IPS-NIHi7 (cell line): ENCODE data around the gene CARD8.

Source experiments
- DNase-seq: peaks from one replicate; pipeline ENCODE4 v3.0.0; 2012; ENCODE audit warnings: mixed read lengths; ENCODE audit errors: extremely low spot score

CARD8 gene

DNA sequence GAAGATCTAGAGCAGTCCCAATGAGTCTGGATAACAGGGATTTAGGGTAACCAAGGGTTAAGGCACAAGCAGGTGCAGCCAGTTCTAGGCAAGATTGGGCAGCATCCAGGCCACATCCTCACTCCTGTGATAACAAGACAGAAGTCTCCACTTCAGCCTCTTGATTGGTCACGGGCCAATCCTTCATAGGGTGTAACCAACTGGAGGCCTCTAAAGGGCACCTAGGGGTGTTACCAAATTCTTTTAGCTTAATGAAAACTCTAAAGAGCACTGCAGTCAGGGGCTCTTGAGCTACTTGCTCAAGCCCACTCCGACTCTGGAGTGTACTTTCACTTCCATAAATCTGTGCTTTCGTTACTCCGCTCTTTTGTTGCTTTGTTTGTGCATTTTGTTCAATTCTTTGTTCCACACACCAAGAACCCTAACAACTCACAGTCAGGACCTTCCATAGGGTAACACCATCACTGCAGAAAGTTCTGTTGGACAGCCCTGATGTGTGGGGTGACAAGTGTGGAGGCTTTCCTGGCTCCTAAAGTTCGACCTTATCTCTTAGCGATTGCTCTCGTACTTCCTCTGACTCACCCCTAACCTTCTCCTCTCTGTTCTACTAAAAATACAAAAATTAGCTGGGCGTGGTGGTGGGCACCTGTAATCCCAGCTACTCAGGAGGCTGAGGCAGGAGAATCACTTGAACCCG is 49.2 kb downstream of the CARD8 start:
- DNase-seq = no peak

- DNase-seq = peak; percentile 98
Measured at GRCh38 chr19:48203794-48204628, 51.7 kb downstream of the CARD8 start.

GRCh38 chr19:48203222-48203793 is 52.4 kb downstream of the CARD8 start:
- DNase-seq = no peak

DNA sequence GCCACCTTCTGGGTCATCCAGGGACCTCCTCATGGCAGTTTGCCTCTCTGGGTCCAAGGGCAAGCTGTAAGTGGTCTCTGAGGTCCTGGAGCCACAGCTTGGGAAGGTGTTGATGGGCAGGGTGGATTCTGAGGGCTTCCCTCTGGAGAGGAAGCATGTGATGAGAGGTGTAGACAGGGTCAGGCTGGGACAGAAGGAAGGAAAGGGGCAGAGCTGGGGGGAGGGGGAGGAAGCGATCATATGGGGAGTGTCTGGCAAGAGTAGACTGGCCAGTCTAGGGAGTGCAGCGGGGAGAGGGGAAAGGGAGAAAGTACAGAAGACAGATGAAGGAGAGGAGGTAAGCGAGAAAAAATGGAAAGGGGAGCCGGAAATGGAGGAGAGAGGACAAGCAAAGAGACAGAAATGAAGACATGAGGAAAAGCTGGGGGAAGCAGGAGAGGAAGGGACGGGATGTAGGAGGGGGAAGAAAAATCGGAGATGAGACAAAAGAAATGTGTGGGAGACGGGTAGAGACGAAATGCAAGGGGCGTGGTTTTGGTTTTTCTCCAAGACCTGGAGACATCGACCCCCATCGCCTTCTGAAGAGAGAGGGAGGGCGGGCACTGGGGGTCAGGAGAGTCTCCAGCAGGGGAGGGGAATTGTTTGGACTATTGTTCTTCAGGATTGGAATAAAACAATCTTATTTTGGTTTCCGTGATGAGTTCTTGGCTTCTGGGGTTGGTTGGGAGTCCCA is 58.6 kb downstream of the CARD8 start:
- DNase-seq = peak; percentile 10

DNA sequence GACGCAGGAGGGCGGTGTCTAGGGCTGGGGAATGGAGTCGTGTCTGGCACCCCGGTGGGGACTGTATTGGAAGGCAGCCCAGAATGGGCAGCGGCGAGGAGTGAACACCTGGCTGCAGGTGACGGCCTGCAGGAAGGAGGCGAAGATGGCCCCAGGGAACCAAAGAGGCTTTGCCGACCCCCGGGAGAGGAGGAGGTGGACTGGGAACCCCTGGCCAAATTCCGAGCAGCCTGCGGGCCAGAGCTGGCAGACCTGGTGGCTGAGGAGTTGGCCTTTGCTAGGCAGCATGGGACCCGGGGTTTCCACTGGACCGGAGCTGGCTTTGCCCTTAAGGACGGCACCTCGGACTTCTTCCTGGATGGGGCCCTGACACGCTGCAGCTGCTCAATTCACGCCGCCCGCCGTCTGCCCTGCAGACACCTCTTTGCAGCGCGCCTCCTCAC is 59.4 kb downstream of the CARD8 start:
- DNase-seq = no peak

- DNase-seq = no peak
Measured at GRCh38 chr19:48194844-48195830, 60.6 kb downstream of the CARD8 start.

GRCh38 chr19:48194041-48194843 is 61.5 kb downstream of the CARD8 start:
- no peak for DNase-seq

DNA sequence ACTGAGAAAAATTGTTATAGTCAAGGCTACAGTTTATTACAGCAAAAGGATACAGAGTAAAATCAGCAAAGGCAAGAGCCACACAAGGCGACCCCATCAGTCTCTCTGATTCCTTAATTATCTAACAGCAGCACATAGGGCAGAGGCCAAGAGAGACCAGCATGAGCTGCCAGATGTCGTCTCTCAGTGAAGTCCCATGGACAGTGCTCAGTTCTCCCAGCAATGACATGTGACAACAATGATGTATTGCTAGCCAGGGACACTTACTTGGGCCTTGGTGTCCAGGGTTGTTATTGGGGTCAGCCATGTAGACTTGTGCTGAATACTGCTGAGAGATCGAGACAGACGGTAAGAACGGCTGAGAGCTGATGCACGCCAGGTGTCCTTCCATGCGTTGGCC is 63.0 kb downstream of the CARD8 start:
- DNase-seq = no peak

GRCh38 chr19:48190885-48191284 is 64.8 kb downstream of the CARD8 start:
- DNase-seq = no peak

GRCh38 chr19:48190288-48190884 is 65.3 kb downstream of the CARD8 start:
- DNase-seq = peak; percentile 90

GRCh38 chr19:48186541-48186991 is 69.1 kb downstream of the CARD8 start:
- DNase-seq = no peak

DNA sequence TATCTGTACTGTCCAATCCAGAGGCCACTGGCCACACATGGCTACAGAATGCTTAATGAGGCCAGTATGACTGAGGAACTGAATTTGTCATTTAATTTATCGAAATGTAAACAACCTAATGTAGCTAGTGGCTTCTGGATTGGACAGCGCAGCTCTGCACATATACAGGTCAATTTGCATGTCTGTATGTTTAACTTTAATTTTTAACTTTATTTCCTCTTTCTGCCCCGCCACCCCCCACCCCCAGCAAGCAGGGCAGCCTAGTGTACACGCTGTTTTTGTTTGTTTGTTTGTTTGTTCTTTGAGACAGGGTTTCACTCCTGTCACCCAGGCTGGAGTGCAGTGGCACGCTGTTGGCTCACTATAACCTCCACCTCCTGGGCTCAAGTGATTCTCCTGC is 69.7 kb downstream of the CARD8 start:
- no peak for DNase-seq

DNA sequence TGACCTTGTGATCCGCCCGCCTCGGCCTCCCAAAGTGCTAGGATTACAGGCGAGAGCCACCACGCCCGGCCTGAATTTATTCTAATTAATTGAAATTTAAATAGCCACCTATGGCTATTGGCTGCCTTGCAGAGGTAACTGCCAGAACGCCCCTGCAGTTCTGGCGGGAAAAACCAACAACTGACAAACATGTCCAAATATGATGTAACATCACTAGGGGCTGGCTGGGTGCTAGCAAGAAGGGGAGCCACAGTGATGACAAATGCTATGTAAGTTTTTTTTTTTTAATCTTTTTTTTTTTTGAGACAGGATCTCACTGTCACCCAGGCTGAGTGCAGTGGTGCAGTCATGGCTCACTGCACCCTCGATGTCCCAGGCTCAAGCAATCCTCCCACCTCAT is 72.4 kb downstream of the CARD8 start:
- no peak for DNase-seq

DNA sequence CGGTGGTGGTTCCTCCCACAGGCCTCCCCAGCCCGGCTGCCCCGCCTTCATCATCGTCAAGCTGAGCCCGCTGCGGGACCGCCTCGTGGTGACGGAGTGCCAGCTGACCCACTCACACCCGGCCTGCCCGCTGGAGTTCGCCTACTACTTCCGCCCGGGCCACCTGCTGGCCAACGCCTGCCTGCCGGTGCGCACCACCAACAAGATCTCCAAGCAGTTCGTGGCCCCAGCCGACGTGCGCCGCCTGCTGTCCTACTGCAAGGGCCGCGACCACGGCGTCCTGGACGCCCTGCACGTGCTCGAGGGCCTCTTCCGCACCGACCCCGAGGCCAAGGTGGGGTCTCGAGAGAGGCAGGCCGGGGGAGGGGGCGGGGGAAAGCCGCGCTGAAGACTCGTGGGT is 73.3 kb downstream of the CARD8 start:
- DNase-seq = no peak

GRCh38 chr19:48181505-48181904 is 74.2 kb downstream of the CARD8 start:
- no peak for DNase-seq

DNA sequence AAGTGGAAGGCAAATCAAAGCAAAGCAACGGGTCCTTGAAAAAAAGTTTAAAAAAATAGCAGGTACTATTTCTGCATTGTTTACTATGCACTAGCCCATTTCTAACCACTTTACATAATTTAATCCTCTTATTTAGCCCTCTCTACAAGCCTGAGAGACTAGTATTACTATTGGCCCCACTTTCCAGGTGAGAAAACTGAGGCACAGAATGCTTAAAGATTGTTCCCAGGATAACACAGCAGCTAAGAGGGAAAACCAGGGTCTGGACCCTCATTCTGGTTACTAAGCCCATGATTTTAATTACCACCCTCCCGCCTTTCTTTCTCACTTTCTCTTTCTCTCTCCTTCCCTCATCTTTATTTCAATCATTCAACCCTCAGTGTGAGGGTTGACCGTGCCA is 79.5 kb downstream of the CARD8 start:
- DNase-seq = no peak

- no peak for DNase-seq
Measured at GRCh38 chr19:48175578-48175977, 80.1 kb downstream of the CARD8 start.

- no peak for DNase-seq
Measured at GRCh38 chr19:48174445-48175030, 81.2 kb downstream of the CARD8 start.

GRCh38 chr19:48171710-48172109 is 84.0 kb downstream of the CARD8 start:
- DNase-seq = no peak
